ENCODE measurements around the gene CCDC30. TPM values are rescaled to one million over a fixed set of nuclear protein-coding genes. Genes with fewer than 3 reads are reported as not detected.

Gene CCDC30
- total and polyA plus RNA-seq, 2 experiments from 2014 or later: 0.65 to 1.6 TPM

DNA sequence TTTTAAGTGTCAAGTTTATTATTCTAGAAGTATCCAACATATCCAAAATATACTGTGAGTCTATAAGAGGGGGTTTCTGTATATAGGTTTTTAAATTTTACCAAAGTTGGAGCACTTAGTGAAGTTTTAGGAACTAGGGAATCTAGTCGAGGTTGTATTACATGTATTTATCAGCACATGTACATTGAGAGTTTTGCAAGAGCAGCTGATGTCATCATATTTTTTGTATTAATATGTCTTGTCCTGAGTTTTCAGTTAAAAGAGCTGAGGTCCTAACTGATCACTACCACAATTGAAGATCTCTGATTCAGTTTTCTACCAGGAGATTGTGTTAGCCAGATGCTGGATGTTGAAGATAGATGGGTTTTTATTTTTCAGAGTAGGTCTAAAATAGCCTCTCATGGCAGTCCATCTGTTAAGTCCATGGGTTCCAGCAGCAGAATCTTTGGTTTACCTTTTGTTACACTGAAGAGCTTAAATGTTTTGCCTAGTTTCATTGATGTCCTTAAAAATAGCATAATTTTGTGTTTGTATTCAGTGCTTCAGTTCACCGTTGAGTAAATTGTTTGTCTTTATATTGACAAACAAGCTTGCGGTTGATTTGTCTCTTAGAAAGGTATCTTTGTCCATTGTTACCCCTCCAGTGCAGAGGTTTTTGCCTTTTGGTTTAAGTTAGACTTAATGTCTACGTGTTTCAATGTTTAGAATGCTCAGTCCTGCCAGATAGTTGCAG lies 235.2 kb downstream of the CCDC30 start:
- Histone ChIP-seq H3K27ac (no peak overlapping the region), H3K79me2 (ENCODE audit: insufficient read depth) (peaks cover 99% of the 10 kb centered on the region), H3K4me3 (no peak overlapping the region), H3K9ac (no peak overlapping the region), H3K27me3 (replicated peaks; ENCODE audit: insufficient read depth) (no peaks in the 10 kb centered on the region), H3K4me2 (ENCODE audit: unreplicated experiment) (no peak overlapping the region), H3K9me3 (ENCODE audit: low read depth) (no peaks in the 10 kb centered on the region), H3K36me3 (ENCODE audit: low read depth) (peaks cover 88% of the 10 kb centered on the region), H3K9me2 (ENCODE audit: insufficient read depth) (no peaks in the 10 kb centered on the region), H3F3A (ENCODE audit: insufficient read depth) (peaks cover 35% of the 10 kb centered on the region), H4K20me1 (ENCODE audit: insufficient read depth) (peaks cover 12% of the 10 kb centered on the region), H2AFZ (no peak overlapping the region), H3K4me1 (ENCODE audit: insufficient read depth) (0 out of 2 replicates have a peak, but pooled peaks cover 6% of the 10 kb centered on the region)
- in situ Hi-C loops (cut with MboI): no loop called here
- 98% methylated on average over 4 of the region's 4 CpGs for WGBS, 2 experiments (ENCODE audit: low coverage in 1 of 2, low lambda C conversion rate in 2 of 2, missing lambda C conversion rate in 2 of 2)
- DNase-seq: no peak
- TF ChIP-seq EZH2phosphoT487 (IDR thresholded peaks at IDR 0.05; ENCODE audit: insufficient read depth, low read depth) (no peak), EZH2 (IDR thresholded peaks at IDR 0.05; ENCODE audit: insufficient read depth, poor library complexity, severe bottlenecking) (no peak)

DNA sequence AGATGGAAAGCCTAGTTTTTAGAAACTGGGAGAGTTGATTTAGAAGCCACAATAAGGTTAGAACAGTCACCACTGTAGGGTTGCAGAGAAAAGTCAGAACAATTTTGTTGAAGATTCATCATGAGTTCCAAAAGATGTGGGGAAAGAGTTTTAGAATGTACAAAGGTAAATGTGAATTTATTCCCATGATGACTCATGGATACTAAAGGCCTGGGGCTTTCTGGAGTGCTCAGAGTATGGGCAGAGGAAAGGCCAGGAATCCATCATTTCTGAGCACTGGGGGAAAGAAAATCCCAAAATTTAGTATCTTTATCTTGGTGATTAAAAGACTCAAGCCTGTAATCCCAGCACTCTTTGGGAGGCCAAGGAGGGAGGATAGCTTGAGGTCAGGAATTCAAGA lies 236.9 kb downstream of the CCDC30 start:
- Histone ChIP-seq H3K4me3 (no peak overlapping the region), H3K36me3 (ENCODE audit: low read depth) (peaks cover 87% of the 10 kb centered on the region), H3K27ac (no peak overlapping the region), H2AFZ (no peak overlapping the region), H3K9me3 (ENCODE audit: low read depth) (no peaks in the 10 kb centered on the region), H3K79me2 (ENCODE audit: insufficient read depth) (peaks cover 99% of the 10 kb centered on the region), H3K4me1 (ENCODE audit: insufficient read depth) (no peaks in the 10 kb centered on the region), H4K20me1 (ENCODE audit: insufficient read depth) (peaks cover 4% of the 10 kb centered on the region; the same call in 1 of the 2 replicates), H3K9ac (no peak overlapping the region), H3K9me2 (ENCODE audit: insufficient read depth) (no peaks in the 10 kb centered on the region), H3F3A (ENCODE audit: insufficient read depth) (peaks cover 42% of the 10 kb centered on the region), H3K4me2 (ENCODE audit: unreplicated experiment) (no peak overlapping the region), H3K27me3 (replicated peaks; ENCODE audit: insufficient read depth) (no peaks in the 10 kb centered on the region)
- in situ Hi-C loops (cut with MboI): no loop called here
- TF ChIP-seq EZH2 (IDR thresholded peaks at IDR 0.05; ENCODE audit: insufficient read depth, poor library complexity, severe bottlenecking): no peak
- TF ChIP-seq EZH2phosphoT487 (IDR thresholded peaks at IDR 0.05; ENCODE audit: insufficient read depth, low read depth): no peak
- DNase-seq: peak; percentile 8

DNA sequence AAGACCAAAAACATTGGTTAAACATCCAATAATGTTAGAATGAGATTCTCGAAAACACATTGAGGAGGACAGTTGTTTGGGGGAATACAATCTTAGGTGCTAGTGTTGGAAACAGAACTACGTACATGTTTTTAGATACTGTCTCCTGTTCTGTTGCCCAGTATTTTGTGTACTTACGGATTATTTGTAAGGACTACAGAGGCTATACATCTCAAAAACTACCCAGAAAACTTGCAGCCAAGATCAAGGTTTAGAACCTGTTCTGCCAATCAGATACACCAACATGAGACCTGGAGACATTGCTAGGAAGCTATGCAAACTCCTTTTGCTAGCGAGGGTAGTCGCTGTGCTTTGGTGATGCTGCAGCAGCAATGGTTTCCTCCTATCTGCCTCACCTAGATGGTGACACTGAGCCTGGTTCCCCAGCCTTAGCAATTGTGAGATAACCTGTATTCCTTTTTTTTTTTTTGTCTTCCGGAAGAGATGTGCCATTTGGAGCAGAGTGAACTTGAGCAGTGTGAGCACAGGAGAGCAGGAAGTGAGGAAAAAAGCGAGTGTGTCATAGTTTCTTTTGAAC lies 240.9 kb downstream of the CCDC30 start:
- Histone ChIP-seq H3K9me2 (ENCODE audit: insufficient read depth) (no peaks in the 10 kb centered on the region), H4K20me1 (ENCODE audit: insufficient read depth) (no peaks in the 10 kb centered on the region)

More for the DNA sequence above, 240.9 kb downstream of the CCDC30 start:
- Histone ChIP-seq H2AFZ (no peak overlapping the region), H3K27me3 (replicated peaks; ENCODE audit: insufficient read depth) (no peaks in the 10 kb centered on the region), H3K4me2 (ENCODE audit: unreplicated experiment) (no peak overlapping the region), H3K36me3 (ENCODE audit: low read depth) (peaks cover 58% of the 10 kb centered on the region), H3K79me2 (ENCODE audit: insufficient read depth) (peaks cover 95% of the 10 kb centered on the region), H3K4me3 (no peak overlapping the region), H3K4me1 (ENCODE audit: insufficient read depth) (no peaks in the 10 kb centered on the region), H3K9ac (no peak overlapping the region), H3K9me3 (ENCODE audit: low read depth) (no peaks in the 10 kb centered on the region), H3K27ac (no peak overlapping the region), H3F3A (ENCODE audit: insufficient read depth) (peaks cover 34% of the 10 kb centered on the region; the same call in 1 of the 2 replicates)
- 97 to 98% methylated on average over 7 of the region's 7 CpGs for WGBS, 2 experiments (ENCODE audit: low coverage in 1 of 2, low lambda C conversion rate in 2 of 2, missing lambda C conversion rate in 2 of 2)
- DNase-seq: no peak
- in situ Hi-C loops (cut with MboI): no loop called here
- TF ChIP-seq EZH2 (IDR thresholded peaks at IDR 0.05; ENCODE audit: insufficient read depth, poor library complexity, severe bottlenecking) (no peak), EZH2phosphoT487 (IDR thresholded peaks at IDR 0.05; ENCODE audit: insufficient read depth, low read depth) (no peak)

Small RNA genes within 50 kb of the gene (small RNA-seq; reads per million reads assigned to genes)
- gene RNU6-536P (ENCODE audit: low read depth, low replicate concordance) (not detected), gene TMSB4XP1 (ENCODE audit: low read depth, low replicate concordance) (not detected)

Other genes with a start within 250 kb of the CCDC30 start
- gene FOXJ3, start 128.1 kb upstream of the CCDC30 start, total RNA-seq (2014; rRNA removed; shearing (Covaris generic)): 23.1 and 23.6 TPM in 2 replicates
- 15.9 and 16.3 TPM in 2 replicates for gene FOXJ3, start 128.1 kb upstream of the CCDC30 start, polyA plus RNA-seq (2016; fragmentation: Nextera tagmentation; extraction: Ambion mirVana)
- 0.22 TPM in 1 of 2 replicates, not detected in the other for gene RIMKLA, start 82.5 kb upstream of the CCDC30 start, total RNA-seq (2014; rRNA removed; shearing (Covaris generic))
- 0.03 TPM in 1 of 2 replicates, not detected in the other for gene RIMKLA, start 82.5 kb upstream of the CCDC30 start, polyA plus RNA-seq (2016; fragmentation: Nextera tagmentation; extraction: Ambion mirVana)
- 0.13 and 3.2 TPM in 2 replicates for gene ZMYND12, start 7.3 kb upstream of the CCDC30 start, total RNA-seq (2014; rRNA removed; shearing (Covaris generic))
- 0.68 and 1.4 TPM in 2 replicates for gene ZMYND12, start 7.3 kb upstream of the CCDC30 start, polyA plus RNA-seq (2016; fragmentation: Nextera tagmentation; extraction: Ambion mirVana)
- gene PPCS, start 6.7 kb upstream of the CCDC30 start, total RNA-seq (2014; rRNA removed; shearing (Covaris generic)): 37.3 and 66.8 TPM in 2 replicates
- gene PPCS, start 6.7 kb upstream of the CCDC30 start, polyA plus RNA-seq (2016; fragmentation: Nextera tagmentation; extraction: Ambion mirVana): 100 and 106 TPM in 2 replicates
- gene PPIH, start 195.1 kb downstream of the CCDC30 start, total RNA-seq (2014; rRNA removed; shearing (Covaris generic)): 22.7 and 35.9 TPM in 2 replicates
- gene PPIH, start 195.1 kb downstream of the CCDC30 start, polyA plus RNA-seq (2016; fragmentation: Nextera tagmentation; extraction: Ambion mirVana): 35.1 and 37.1 TPM in 2 replicates
- 665 and 762 TPM in 2 replicates for gene YBX1, start 219.1 kb downstream of the CCDC30 start, total RNA-seq (2014; rRNA removed; shearing (Covaris generic))
- 480 and 496 TPM in 2 replicates for gene YBX1, start 219.1 kb downstream of the CCDC30 start, polyA plus RNA-seq (2016; fragmentation: Nextera tagmentation; extraction: Ambion mirVana)